Inferior parietal cortex (tissue), 1 donor: ENCODE results near the gene CRTC1.

Experiments
- DNase-seq: peaks from one replicate; pipeline ENCODE4 v3.0.0-alpha.2; 2016; ENCODE audit errors: extremely low spot score

Gene CRTC1

DNA sequence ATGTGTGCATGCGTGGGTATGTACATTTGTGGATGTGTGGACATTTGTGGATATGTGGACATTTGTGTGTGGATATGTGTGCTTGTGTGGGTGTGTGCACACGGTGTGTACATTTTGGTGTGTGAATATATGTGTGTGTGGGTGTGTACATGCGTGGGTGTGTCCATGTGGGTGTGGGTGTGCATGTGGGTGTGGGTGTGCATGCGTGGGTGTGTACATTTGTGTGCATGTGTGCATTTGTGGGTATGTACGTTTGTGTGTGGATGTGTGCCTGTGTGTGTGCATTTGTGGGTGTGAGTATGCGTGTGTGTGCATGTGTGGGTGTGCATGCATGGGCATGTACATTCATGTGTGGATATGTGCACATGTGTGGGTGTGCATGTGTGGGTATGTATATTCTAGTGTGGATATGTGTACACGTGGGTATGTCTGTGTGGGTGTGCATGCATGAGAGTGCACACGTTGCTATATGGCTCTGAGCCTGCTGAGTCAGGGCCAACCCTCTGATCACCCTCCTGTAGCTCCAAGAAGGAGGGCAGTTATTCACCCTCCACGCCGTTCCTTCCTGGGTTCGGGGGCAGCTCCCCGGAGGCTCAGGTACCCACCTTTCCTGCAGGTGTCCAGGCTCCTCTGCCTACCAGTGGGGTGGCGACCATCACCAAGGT is 87.3 kb downstream of the CRTC1 start:
- DNase-seq, result no peak

DNA sequence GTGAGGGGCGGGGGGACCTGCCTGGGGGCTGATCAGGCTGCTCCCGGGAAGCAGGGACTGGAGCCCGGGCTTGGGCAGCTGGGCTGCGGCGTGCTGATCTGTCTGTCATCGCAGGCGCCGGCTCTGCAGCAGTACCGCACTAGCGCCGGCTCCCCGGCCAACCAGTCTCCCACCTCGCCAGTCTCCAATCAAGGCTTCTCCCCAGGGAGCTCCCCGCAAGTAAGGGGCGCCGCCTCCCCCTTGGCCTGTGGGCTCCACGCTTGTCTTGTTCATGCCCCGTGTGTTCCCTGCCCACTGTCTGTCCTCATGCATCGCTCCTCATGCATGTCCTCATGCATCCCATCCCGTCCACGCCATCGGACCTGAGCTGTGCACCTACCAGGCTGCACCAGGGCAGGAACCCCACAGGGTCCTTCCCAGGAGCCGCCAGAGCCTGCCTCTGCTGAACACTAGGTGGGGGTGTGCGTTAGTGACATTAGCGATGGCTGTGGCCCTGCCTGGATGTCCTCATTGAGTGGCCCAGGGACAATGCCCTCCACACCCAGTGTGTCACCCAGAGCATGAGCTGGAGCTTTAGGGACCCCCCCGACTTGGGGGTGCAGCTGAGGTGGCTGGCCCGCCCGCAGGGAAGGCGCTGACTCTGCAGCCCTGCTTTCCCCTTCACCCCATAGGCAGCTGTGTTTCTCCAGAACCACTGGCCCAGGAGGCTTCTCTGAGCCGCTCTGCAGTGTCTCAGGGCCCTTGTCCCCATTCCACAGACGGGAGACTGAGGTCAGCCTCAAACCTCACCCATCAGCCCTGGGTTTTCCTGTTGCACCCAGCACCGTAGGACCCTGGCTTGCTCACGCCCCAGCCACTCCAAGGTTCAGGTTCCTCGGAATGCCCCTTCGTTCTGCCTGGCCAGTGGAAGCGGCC is 88.1 kb downstream of the CRTC1 start:
- DNase-seq, result no peak

DNA sequence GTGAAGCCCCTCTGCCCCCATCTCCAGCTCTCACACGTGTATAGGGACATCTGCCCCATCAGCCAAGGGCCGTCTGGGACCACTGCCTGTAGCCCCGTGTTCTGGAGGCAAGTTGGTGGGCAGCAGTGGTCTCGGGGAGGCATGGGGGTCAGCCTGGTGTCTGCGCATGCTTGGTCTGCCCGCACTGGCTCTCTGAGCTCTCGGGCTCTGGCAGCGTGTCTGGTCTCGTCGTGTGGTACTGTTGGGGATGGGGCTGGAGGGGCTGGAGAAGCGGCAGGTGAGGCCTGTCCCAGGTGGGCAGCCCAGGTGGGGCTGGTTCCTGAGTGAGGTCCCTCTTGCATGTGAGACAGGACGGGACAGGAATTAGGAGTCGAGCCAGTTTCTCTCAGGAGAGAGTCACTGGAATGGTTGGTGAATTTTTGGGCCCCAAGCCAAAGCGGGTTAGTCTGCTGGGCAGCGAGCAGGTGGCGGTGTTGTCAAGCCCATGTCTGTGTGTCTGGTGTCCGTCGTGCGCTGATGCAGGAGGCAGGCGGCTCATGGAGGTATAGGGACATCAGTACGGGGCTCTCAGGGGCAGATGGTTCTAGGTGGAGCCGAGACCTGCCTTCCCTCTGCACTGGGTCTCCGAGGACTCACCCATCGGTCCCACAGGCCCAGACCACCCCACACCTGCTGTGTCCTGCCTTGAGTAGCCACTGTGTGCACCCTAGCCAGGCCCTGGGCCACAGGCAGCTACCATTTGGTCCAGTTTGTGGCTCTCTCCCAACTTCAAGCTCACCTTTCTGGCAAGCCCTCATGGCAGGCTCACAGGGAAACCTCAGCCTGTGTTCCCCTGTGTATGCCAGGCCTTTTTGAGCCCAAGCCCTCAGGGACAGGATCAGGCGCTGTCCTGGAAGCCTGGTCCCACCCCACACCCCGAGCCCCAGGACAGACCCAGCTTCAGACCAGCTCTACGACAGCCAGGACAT is 89.4 kb downstream of the CRTC1 start:
- DNase-seq, result no peak

DNA sequence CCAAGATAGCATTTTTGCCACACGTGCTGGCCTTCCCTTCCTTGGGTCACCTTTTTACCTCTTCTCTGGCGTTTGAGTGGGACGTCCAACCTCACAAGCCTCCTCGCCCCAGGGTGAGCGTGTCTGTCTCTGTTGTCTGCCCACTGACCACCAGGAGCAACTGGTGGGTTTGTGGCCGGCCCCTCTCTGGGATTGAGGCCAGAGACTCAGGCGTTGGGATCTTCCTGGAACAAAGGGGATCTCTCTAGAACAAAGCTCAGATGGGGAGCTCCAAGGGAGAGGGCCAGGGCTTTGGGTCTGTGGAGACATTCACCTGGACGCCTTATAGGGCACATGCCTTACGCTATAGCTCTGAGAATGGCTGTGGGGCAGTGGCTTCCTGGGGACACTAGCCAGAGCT is 90.2 kb downstream of the CRTC1 start:
- DNase-seq, result no peak

DNA sequence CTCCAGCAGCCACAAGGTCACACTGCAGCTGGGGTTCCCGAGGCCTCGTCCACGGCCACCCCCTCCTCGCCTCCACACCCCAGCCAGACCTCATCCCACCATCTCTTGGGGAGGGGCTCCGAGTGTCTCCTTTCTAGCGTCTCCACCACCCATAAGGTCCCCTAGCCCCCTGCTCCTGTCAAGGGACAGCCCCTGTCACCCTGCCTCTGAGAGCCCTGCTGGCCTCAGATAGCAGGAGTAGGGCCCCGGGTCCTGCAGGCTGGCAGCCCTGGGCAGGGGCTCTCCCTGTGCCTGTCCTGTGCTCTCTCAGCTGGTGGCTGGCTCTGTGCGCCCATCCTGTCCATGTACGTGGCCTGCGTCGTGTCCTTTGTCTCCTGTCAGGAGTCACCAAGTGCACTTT is 90.6 kb downstream of the CRTC1 start:
- no peak for DNase-seq

DNA sequence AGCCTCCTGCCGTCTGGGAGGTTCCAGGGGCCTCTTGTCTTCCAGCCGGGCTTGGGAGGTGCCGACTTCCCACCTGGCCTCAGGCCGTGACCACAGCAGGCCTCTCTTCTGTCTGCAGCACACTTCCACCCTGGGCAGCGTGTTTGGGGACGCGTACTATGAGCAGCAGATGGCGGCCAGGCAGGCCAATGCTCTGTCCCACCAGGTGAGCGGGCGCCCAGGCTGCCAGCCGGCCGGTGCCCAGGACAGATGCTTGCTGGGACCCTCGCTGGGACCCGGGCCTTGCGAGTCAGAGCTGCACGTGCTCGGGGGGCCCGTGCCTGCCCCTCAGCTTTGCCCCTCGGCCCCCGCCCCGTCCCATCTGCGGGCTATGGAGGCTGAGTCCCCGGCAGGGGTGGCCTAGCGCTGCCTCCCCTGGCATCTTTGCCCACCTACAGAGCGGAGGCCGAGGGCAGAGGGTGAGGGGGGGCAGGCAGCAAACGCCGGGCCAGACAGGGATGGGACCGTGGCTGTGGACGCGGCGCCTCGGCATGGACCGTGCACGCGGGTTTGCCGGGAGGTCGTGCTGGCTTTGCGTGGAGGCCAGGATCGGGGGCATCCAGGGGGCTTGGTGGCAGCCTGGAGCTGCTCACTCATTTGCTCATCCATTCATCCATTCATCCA is 91.4 kb downstream of the CRTC1 start:
- no peak for DNase-seq

DNA sequence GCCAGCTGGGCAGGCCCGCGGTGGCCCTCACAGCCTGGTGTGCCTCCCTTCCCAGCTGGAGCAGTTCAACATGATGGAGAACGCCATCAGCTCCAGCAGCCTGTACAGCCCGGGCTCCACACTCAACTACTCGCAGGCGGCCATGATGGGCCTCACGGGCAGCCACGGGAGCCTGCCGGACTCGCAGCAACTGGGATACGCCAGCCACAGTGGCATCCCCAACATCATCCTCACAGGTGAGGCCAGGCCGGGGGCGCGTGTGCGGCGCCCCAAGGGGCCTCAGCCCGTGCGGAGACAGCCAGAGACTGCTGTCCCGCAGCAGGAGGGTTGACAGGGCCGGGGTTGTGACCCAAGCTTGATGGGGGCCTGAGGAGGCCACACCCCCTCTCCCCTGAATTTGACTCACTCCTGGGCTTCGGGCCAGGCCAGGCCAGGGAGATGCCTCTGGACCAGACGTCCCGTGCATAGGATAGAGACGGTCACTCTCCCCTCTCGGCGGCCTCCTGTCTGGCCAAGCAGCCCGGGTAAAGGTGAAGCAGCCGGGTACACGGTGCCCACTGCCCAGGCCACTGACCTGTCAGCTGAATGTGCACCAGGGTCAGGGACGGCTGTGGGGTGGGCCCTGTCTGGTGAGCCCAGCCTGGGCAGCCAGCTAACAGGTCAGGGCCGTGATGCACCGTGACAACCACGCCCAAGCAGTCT is 92.3 kb downstream of the CRTC1 start:
- no peak for DNase-seq

DNA sequence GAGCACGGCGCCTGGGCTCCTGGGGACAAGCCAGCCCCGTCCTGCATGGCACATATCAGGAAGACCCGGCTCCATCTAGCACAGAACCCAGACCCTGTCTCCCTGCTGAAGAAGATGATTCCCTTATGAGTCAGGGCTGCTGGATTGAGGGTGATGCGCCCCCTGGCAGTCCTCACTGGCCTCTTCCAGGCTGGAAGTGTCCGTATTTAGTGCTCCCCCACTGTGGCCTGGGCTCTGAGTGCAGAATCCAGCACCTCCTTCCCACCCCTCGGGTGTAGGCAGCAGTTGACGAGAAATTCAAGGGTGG is 92.8 kb downstream of the CRTC1 start:
- DNase-seq, result no peak

DNA sequence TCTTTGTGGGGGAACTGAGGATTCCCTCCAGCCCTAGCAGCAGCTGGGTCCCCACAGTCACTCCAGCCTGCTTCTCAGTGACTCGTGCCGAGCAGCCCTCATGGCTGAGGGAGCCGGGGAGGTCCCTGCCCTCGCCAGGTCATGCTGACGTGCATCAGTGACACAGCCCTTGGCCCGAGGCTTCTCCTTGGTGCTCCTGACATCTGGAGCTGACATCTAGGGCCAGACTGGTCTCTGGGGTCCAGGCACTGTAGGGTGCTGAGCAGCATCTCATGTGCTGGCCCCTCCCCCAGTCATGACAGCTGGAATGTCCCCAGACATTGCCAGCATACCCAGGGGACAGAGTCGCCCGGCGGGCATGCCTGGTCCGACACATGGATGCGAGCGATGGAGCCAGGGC is 93.3 kb downstream of the CRTC1 start:
- DNase-seq, result no peak

DNA sequence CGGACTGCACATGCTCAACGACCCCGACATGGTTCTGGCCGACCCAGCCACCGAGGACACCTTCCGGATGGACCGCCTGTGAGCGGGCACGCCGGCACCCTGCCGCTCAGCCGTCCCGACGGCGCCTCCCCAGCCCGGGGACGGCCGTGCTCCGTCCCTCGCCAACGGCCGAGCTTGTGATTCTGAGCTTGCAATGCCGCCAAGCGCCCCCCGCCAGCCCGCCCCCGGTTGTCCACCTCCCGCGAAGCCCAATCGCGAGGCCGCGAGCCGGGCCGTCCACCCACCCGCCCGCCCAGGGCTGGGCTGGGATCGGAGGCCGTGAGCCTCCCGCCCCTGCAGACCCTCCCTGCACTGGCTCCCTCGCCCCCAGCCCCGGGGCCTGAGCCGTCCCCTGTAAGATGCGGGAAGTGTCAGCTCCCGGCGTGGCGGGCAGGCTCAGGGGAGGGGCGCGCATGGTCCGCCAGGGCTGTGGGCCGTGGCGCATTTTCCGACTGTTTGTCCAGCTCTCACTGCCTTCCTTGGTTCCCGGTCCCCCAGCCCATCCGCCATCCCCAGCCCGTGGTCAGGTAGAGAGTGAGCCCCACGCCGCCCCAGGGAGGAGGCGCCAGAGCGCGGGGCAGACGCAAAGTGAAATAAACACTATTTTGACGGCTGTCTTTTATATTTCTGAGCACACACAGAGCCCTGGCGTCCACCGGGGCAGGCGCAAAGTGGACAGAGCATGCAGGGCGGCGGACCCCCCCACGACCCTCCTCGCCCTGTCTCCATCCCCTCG is 94.0 kb downstream of the CRTC1 start:
- no peak for DNase-seq

DNA sequence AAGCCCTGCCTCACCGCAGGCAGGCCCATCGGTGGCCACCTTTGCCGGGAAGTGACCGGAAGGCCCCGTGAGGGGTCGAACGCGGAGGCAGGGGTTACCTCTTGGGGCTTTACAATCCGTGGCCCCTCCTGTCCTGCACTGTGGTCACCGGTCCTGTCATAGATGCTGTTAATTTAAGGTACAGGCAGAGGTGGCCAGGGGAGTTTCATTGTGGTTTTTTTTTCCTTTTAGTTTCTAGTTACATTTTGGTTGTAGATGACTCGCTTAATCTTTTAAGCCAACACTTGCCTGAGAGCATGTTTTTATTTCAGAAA is 94.6 kb downstream of the CRTC1 start:
- DNase-seq, result no peak

DNA sequence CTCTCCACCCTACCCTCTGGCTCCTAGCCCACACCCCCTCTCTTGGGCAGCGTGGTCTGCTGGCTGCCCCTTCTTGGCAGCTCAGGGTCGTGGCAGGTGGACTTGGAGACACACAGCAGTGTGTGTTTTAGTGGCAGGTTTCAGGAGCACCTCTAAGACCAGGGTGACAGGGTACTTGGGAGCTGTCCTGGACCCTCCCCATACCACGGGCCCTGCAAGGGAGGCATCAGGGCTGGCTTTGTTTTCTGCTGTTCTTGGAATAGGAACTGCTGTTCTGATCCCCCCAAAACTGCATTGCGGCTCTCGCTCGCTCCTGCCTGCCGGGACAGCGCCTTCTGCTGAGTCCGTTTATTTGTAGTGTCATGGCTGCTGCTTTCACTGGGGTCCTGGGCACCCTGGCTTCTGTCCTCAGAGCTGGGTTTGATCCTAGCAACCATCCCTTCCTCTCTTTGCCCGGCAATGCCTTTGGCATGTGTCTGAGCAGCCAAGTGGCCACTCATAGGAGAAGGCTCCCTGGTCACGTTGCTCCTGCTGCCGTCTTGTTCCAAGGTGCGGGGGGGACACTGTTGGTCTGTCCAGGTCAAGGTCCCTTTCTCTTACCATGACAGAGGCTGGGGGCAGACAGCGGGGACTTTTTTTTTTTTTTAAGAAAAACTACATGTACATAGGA is 95.5 kb downstream of the CRTC1 start:
- no peak for DNase-seq

DNA sequence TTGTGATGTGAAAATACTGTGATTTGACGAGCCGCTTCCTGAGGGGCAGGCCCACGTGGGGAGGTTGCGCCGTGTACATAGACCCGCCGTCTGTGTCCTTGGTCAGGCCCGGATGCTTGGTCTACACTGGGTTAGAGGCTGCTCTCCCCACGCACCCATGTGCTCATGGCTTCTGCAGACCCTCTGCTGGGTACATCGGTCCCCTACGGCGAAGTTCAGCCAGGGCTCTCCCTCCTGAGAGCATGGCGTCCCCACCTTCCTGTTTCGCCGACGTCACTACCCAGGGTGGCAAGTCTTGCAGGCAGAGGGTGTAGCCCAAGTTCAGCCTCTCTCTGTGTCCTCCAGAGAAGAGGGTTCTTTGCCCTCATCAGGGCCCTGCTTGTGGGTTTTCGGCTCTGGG is 96.6 kb downstream of the CRTC1 start:
- DNase-seq, result no peak

DNA sequence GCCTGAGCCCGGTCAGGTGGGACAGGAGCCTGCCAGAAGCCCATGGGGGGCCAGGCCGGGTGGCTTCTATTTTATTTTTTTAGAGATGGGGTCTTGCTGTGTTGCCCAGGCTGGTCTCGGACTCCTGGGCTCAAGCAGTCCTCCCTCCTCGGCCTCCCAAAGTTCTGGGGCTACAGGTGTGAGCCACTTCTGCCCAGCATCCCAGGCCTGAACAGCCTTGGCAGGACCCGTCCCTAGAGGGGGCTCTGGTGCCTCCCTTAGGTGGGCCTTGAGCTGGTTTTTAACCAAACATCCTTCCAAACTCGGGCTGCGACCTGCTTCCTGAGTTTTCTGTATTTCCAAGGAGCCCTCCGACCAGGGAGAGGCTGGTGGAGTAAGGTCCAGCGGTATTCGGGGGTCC is 97.2 kb downstream of the CRTC1 start:
- no peak for DNase-seq

DNA sequence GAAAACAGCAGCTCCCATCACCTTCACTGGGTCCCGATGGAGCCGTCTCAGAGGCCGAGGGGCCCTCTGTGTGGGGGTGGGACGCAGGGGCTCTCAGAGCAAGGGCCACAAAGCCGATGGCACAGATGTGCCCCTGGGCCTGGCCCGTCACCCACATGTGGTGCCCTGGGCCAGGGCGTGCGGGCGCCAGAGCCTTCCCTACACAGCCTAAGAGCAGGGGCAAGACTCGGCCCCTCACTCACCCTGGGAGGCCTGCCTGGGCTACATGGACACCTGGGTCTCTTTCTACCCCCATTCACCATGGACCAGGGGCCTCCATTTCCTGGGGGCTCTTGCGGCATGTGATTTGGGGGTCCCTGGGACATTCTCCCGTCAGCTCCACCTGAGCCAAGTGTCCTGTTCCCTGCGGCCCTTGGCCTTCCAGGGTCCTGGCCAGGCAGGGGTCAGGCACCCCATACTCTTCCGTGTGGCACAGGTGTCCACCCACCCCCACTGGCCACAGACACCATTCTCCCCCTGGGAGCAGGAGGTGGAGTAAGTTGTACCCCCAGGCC is 97.6 kb downstream of the CRTC1 start:
- no peak for DNase-seq

DNA sequence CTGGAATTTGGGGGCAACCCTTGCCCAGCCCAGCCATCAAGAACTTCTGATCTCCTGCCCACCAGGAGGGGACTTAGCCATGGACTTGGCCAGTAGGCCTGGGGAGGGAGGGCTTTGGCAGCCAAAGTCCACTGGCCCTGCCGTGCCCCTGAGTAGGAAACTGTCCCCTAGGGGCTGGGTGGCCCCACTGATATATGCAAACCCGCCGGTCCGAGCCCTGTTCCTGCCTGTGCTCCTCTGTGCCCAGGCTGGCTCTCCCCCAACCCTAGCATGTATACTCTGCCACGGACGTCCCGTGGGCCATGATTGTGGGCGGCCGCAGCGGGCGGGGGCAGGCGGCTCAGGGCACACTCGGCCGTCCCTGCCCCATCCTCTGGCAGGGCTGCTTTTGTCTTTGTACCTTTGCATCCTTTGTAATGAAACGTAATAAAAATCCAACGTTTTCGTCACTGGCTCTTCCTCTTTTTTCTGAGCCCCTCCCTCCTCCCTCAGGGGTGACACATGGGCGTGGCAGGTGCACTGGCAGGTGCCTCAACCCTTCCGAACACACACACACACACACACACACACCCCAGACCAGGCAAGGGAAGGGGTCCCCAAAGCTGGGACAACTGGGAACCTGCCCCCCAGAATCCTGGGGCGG is 98.5 kb downstream of the CRTC1 start:
- no peak for DNase-seq

DNA sequence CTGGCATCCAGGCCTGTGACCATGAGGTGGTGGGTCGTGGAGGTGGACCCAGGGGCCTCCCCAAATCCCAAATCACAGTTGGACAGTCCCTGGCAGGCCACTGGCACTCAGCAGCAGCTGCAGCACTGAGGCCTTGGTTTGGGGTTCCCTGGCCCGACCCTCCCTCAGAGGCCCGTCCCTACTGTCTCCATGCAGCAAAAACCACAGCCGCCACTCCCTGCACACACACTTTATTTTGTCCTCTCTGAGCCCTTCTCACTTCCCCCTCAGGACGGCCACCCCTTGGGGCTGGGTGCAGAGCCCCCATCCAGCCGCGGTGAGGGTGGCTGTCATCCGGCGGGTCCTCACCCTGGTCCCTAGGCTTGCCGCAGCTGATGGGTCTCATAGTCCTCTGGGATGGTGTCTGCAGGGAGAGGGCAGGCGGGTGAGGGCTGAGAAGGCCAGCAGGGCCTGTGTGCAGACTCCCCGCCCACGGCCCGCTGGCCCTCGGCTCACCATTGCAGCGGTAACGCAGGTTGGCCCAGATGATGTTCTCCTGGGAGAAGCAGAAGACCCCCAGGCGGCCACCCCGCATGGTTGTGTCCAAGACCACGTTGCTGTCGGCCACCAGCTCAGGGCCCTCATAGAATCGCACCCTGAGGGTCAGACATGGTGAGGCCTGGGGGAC is 99.2 kb downstream of the CRTC1 start:
- no peak for DNase-seq

DNA sequence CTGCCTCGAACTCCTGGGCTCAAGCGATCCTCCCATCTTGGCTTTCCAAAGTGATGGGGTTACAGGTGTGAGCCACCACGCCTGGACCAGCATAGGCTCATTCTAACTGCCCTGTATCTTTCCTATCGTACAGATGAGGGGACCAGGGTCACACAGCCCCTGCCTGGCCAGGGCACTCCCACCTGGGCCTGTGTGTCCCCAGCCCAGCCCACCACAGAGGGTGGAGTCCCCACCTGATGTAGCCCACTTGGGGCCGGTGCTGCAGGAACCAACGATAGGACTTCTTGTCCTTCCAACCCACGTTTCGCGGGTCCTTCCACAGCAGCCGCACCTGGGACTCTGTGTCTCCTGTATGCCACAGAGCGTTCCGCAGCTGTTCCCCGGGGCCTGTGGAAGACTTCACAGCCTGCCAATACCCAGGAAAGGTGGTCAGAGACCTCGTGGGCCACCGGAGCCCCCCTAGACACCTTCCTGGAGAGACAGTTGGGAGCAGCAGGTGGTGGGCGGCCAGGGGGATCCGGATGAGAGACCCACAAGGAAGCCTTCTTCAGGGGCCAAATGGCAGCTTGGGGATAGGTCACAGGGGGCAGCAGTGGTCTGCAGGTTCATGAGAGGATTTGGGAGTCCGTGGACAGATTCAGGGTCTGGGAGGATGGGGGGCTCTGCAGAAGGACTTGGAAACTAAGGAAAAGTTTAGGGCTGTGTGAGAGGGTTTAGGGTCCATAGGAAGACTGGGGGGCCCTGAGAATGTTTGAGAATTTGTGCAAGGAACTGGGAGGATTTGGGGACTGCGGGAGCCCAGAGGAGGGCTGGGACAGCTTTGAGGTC is 100.7 kb downstream of the CRTC1 start:
- no peak for DNase-seq
